CD1c-positive myeloid dendritic cell (primary cell): ENCODE data around the gene TSPAN17.

Experiments
- DNase-seq: peaks from one replicate; pipeline ENCODE4 v3.0.0-alpha.2; 2016; ENCODE audit errors: extremely low spot score

TSPAN17 gene

DNA sequence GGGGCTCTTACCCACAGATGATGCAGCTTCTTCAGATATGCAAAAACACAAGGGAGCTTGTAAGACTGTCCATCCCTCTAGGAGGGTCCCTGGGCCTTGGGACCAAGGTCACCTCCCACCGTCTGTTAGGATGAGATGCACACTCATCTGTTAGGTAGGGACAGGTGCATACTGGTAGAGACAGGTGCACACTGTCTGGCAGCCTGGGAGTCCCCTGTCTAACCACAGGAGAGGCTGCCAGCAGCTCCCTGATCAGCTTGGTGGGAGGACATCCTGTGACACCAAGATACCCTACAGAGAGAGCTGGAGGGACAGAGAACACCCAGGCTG, 13.2 kb downstream of the TSPAN17 start:
- no peak for DNase-seq

DNA sequence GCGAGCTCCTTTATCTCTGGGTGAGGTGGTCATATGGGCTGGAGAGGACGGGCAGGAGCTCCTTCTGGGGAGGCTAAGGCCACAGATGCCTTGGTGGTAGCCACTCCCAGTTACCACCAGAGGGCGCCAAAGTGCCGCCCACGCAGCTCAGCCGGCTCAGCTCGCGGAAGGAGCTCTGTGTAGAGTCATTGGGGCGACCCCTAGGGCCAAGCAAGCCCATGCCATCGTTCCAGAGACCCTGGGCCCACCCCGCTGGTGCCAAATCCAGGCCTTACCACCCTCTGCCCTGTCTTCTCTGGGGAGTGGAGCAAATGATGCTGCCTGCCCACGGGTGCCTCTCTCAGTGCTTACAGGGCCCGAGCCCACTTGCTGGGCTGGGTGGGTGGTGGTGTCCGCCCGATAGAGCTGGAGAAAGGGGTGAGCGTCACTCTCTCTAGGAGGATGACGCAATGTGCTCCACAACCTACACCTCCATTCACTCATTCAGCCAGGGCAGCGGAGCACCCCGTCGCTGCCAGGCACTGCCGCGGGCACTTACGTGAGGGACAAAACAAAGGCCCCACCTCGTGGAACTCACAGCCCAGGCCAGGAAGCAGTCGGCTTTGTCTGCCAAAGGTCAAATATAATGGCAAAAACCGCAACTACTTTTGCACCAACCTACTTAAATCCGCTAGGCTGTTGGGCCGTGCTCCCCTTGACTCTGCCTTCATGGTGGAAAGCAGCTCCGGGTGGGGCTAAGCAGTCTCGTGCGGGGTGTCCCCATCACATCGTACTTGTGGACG, 13.8 kb downstream of the TSPAN17 start:
- peak; percentile 87 for DNase-seq

- DNase-seq = no peak
Observed at GRCh38 chr5:176661676-176662075, 14.4 kb downstream of the TSPAN17 start.

DNA sequence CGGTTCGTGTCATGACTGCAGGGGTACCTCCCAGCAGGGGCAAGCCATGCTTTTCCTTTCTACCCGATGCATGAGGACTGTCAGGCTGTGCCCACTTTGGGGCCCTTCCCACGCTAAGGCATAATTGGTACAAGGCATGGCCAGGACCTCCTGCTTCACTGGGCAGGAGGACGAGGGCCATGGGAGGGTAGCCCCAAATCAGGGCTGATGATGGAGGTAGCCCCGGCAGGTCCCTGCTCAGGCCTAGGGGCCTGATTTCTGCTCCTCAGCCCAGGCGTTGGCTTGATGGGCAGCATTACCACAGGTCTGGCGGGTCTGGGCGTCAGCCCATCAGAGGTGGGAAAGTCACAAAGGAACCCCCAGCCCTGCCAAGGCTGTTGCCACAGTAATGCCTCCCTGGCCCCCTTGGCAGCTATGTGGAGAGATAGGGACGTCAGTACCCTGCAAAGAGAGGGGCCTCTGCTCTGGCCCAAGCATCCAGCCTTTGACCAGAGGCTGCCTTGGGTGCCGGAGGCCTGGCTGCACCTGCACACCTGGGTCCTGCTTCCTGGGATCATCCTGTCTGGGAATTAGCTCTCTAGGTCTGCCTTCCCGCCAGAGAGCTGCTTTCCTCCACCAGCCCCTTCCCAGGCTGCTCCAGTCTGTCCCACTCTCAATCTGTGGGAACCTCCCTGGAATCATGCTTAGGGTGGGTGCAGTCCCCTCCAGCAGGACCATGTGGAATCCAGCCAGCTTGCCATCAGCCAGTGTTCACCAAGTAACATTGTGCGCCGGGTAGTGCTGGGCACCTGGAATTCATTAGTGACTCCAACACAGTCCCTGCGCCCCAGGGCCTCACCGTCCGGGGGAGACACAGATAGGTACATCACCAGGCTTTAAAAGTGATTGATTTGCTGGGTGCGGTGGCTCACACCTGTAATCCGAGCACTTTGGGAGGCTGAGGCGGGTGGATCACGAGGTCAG, 15.4 kb downstream of the TSPAN17 start:
- no peak for DNase-seq

DNA sequence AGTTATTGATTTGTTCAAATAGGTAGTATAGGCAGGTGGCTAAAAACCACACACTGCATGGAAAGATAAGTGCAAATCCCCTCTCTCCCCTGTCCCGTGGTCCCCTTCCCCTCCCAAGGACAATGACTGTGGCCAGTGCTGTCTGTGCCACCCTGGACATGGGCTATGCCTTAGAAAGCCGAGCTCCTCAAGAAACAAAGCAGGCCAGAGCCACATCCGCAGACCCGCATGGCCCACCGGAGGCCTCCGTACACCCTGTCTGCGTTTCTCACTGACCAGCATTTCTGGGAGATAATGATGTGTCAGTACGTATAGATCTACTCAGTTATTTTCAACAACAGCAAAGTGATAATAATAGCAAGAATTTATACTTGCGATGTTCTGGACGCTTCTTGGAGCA, 16.3 kb downstream of the TSPAN17 start:
- DNase-seq = no peak

DNA sequence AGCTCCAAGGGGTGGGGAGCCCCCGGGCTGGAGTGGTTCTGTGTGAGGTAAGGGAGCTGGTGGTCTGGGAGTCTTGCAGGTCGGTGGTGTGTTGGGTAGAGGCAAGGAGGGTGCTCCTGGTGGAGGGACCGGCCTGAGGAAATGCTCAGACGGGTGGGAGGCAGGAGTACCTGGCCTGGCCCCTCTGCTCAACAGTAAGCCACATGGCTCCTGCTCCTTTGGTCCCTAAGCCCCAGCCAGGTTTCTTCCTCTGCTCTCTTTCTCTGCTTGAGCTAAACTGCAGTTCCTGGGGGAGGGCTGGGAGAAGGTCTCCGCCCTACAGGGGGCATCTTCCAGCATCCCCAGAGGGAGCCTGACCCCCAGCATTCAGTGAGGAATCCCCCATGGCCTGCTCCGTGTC, 17.2 kb downstream of the TSPAN17 start:
- DNase-seq = no peak

GRCh38 chr5:176664886-176665285, 17.6 kb downstream of the TSPAN17 start:
- DNase-seq = no peak

GRCh38 chr5:176665517-176665916, 18.2 kb downstream of the TSPAN17 start:
- DNase-seq = no peak

- no peak for DNase-seq
Observed at GRCh38 chr5:176667637-176668036, 20.4 kb downstream of the TSPAN17 start.

DNA sequence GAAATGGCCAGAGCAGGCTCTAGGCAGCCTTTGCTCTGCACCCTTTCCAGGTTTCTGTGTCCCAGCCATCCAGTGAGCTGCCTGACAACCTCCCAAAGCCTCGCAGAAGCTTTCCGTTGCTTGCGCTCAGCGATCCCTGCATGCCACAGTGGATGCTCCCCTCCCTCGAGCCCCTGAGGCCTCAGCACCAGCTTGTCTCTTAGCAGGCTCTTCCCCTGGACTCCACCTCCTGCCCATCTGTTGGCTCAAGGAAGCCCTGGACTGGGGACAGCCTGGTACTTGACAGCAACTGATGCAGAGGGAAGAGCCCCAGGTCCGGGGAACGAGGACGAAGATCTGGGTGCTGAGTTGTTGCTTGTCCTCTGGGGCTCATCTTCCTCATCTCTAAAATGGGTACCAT, 23.2 kb downstream of the TSPAN17 start:
- DNase-seq = no peak

- no peak for DNase-seq
Observed at GRCh38 chr5:176671399-176671798, 24.1 kb downstream of the TSPAN17 start.

GRCh38 chr5:176671890-176672747, 24.8 kb downstream of the TSPAN17 start:
- DNase-seq = no peak

GRCh38 chr5:176673651-176674583, 26.6 kb downstream of the TSPAN17 start:
- no peak for DNase-seq

- DNase-seq = no peak
Observed at GRCh38 chr5:176674799-176675198, 27.5 kb downstream of the TSPAN17 start.

DNA sequence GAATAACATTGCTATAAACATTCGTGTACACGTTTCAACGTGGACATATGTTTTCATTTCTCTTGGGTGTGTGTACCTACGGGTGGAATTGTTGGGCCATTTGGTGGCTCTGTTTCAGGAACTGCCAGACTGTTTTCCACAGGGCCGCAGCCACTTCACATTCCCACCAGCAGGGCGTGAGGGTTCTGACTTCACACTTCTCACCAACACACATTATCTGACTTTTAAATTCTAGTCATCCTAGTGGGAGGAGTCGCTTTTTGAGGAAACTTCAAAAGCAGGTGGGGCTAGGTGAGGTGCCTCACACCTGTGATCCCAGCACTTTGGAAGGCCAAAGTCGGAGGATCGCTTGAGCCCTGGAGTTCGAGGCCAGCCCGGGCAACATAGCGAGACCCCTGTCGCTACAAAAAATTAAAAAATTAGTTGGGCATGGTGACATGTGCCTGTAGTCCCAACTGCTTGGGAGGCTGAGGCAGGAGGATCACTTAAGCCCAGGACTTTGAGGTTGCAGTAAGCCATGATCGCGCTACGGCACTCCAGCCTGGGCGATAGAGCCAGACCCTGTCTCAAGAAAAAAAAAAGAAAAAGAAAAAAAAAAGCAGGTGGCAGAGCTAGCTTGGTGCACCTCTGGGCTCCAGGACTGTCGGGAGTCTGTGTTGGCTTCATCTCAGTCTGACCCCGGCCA, 28.5 kb downstream of the TSPAN17 start:
- no peak for DNase-seq

- no peak for DNase-seq
Observed at GRCh38 chr5:176676361-176676824, 29.1 kb downstream of the TSPAN17 start.

DNA sequence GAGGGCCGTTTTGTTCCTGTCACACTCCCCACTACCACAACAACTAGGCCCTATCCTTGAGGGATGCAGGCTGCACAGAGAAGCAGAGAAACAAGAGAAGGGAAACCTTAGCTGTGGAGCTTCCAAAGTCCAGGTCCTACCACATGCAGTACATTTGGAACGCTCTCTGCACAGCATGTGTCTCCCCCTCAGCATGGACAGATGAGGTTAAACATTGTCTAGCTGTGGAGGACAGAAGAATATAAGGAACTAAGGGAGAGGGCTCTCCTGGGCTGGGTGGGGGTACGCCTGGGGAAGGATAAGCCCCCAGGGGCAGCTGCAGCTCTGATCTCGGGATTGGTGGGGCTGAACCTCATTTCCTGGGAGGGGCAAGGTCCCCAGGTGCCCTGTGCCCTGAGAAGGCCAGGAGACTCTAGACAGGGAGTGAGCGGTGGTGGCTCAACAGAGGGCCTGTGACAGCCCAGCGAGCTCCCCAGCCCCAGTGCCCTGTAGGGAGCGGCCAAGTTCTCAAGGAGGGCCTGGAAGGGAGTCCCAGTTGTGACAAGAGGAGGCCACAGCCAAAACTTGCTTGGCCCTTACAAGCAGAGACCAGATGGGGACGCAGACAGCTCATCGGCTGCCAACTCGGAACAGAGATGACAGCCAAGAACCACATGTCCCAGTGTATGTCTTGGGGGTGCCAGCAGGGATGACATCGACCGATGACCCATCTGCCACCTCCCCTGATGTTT, 30.1 kb downstream of the TSPAN17 start:
- DNase-seq = no peak

GRCh38 chr5:176678584-176678983, 31.3 kb downstream of the TSPAN17 start:
- no peak for DNase-seq
